ENCODE results near the gene SSR4. TPM values are rescaled to one million over a fixed set of nuclear protein-coding genes. Genes with fewer than 3 reads are reported as not detected.

SSR4 gene
- polyA plus RNA-seq, 1 experiment = 598 TPM

- POLR2A ChIA-PET = interaction anchor here (0.5 to 0.7 kb wide), 2 partner anchors 64 to 166 kb away, joined by 4 read pairs; no protein-coding TSS in a partner anchor
- no peak for DNase-seq (ENCODE audit: low read depth)
Measured at GRCh38 chrX:153780678-153781427, 13.6 kb upstream of the SSR4 start, which contains the start of gene SRPK3. Gene SRPK3 (plus strand): TSS chrX:153781041. CDS start chrX:153781087, 46 bp downstream.

GRCh38 chrX:153781428-153782047 lies 12.9 kb upstream of the SSR4 start:
- no peaks in the 10 kb centered on the region for H3K27me3 ChIP-seq (ENCODE audit: control insufficient read depth, insufficient read depth, low read length)
- ChIA-PET POLR2A (no interaction called here), CTCF (interaction anchor here (0.8 to 1.0 kb wide), 2 partner anchors 13 to 18 kb away, joined by 3 to 4 read pairs; partner anchors contain the start of gene PLXNB3)
- no peak for TF ChIP-seq CTCF (IDR thresholded peaks at IDR 0.05; ENCODE audit: insufficient read depth, low read depth, low read length)
- H3K36me3 ChIP-seq (ENCODE audit: control insufficient read depth, insufficient read depth, low read length) = peaks cover 4% of the 10 kb centered on the region; the same call in 1 of the 2 replicates
- no peak for DNase-seq (ENCODE audit: low read depth)
- no peak overlapping the region for H3K4me3 ChIP-seq (ENCODE audit: low read depth, low read length)

More at GRCh38 chrX:153780678-153781427, 13.6 kb upstream of the SSR4 start, which contains the start of gene SRPK3:
- no peak for TF ChIP-seq CTCF (IDR thresholded peaks at IDR 0.05; ENCODE audit: insufficient read depth, low read depth, low read length)
- Histone ChIP-seq H3K36me3 (ENCODE audit: control insufficient read depth, insufficient read depth, low read length) (peaks cover 3% of the 10 kb centered on the region; the same call in 1 of the 2 replicates), H3K27me3 (ENCODE audit: control insufficient read depth, insufficient read depth, low read length) (no peaks in the 10 kb centered on the region), H3K4me3 (ENCODE audit: low read depth, low read length) (no peak within 1 kb of the TSS)
- CTCF ChIA-PET = interaction anchor here (1.0 kb wide), 1 partner anchor 17 kb away, joined by 4 read pairs; the partner anchor contains the start of gene PLXNB3

- Histone ChIP-seq H3K4me3 (ENCODE audit: low read depth, low read length) (no peak overlapping the region), H3K27me3 (ENCODE audit: control insufficient read depth, insufficient read depth, low read length) (no peaks in the 10 kb centered on the region), H3K36me3 (ENCODE audit: control insufficient read depth, insufficient read depth, low read length) (peaks cover 6% of the 10 kb centered on the region; the same call in 1 of the 2 replicates)
- DNase-seq (ENCODE audit: low read depth) = no peak
- POLR2A ChIA-PET = no interaction called here
- CTCF ChIA-PET = no interaction called here
- 0 out of 2 replicates have a peak, but pooled peaks have one; percentile 3 for TF ChIP-seq CTCF (IDR thresholded peaks at IDR 0.05; ENCODE audit: insufficient read depth, low read depth, low read length)
Measured at GRCh38 chrX:153782313-153782712, 12.2 kb upstream of the SSR4 start.

- Histone ChIP-seq H3K27me3 (ENCODE audit: control insufficient read depth, insufficient read depth, low read length) (no peaks in the 10 kb centered on the region), H3K4me3 (ENCODE audit: low read depth, low read length) (no peak overlapping the region), H3K36me3 (ENCODE audit: control insufficient read depth, insufficient read depth, low read length) (peaks cover 8% of the 10 kb centered on the region; the same call in 1 of the 2 replicates)
- TF ChIP-seq CTCF (IDR thresholded peaks at IDR 0.05; ENCODE audit: insufficient read depth, low read depth, low read length) = no peak
- DNase-seq (ENCODE audit: low read depth) = no peak
- POLR2A ChIA-PET = no interaction called here
- CTCF ChIA-PET = no interaction called here
Measured at GRCh38 chrX:153782871-153783270, 11.6 kb upstream of the SSR4 start.

- peaks cover 10% of the 10 kb centered on the region for H3K36me3 ChIP-seq (ENCODE audit: control insufficient read depth, insufficient read depth, low read length)
- no peak for TF ChIP-seq CTCF (IDR thresholded peaks at IDR 0.05; ENCODE audit: insufficient read depth, low read depth, low read length)
- ChIA-PET CTCF (no interaction called here), POLR2A (no interaction called here)
- no peak for DNase-seq (ENCODE audit: low read depth)
- H3K4me3 ChIP-seq (ENCODE audit: low read depth, low read length) = no peak overlapping the region
- no peaks in the 10 kb centered on the region for H3K27me3 ChIP-seq (ENCODE audit: control insufficient read depth, insufficient read depth, low read length)
Measured at GRCh38 chrX:153783378-153784013, 11.0 kb upstream of the SSR4 start.

All from BJ (cell line).